Gastrocnemius medialis (tissue), 4 donors: Measurements from ENCODE around the gene ETFDH. TPM values are rescaled to one million over a fixed set of nuclear protein-coding genes. Genes with fewer than 3 reads are reported as not detected.

ENCODE experiments used
- ATAC-seq, 2 donors: fragments of 150-250 bp; one replicate each; pipeline ENCODE4 v1.9.1; 2016
- DNase-seq, 2 donors: peaks; one replicate each; pipeline ENCODE4 v3.0.0-alpha.2; 2019
- H3K27ac ChIP-seq, 4 donors: fragments of 200-600 bp; sonication (generic); 1 replicate in 1 of 4; 2 replicates in 3 of 4; pipeline ENCODE4 v1.5.1; 2016 to 2018; ENCODE audit warnings: mild to moderate bottlenecking in 2 of 4, moderate library complexity in 1 of 4
- H3K27me3 ChIP-seq, 3 donors: fragments of 200-600 bp; sonication (generic) in 2 of 3; 1 replicate in 1 of 3; 2 replicates in 2 of 3; pipeline versions ENCODE4 v1.5.1 to v1.6.0; 2016 to 2019; ENCODE audit warnings: mild to moderate bottlenecking in 1 of 3, moderate library complexity in 1 of 3
- H3K36me3 ChIP-seq, 2 donors: fragments of 200-600 bp; sonication (generic) in 1 of 2; one replicate each; pipeline ENCODE4 v1.5.1; 2017 to 2018
- H3K4me1 ChIP-seq, 2 donors: fragments of 200-600 bp; sonication (generic) in 1 of 2; one replicate each; pipeline ENCODE4 v1.5.1; 2016 to 2017; ENCODE audit warnings: mild to moderate bottlenecking in 2 of 2
- H3K4me3 ChIP-seq, 4 donors: fragments of 200-600 bp; sonication (generic) in 3 of 4; 1 replicate in 1 of 4; 2 replicates in 3 of 4; pipeline ENCODE4 v1.5.1; 2016 to 2019; ENCODE audit warnings: mild to moderate bottlenecking in 2 of 4
- H3K9me3 ChIP-seq, 3 donors: fragments of 200-600 bp; sonication (generic) in 2 of 3; 1 replicate in 1 of 3; 2 replicates in 2 of 3; pipeline ENCODE4 v1.5.1; 2016 to 2019
- CTCF ChIP-seq, 5 experiments: fragments of 450-650 bp in 3 of 5; fragments of 200-600 bp in 2 of 5; sonication (generic) in 2 of 5; IDR thresholded peaks in 4 of 5; conservative IDR thresholded peaks in 1 of 5; 1 replicate in 4 of 5; 2 replicates in 1 of 5; pipeline ENCODE4 v1.5.1; 2016 to 2019; ENCODE audit warnings: antibody characterized with exemption in 5 of 5, mild to moderate bottlenecking in 3 of 5, moderate library complexity in 3 of 5
- POLR2A ChIP-seq, 2 donors: fragments of 450-650 bp; IDR thresholded peaks; one replicate each; pipeline ENCODE4 v1.6.1; 2017; ENCODE audit warnings: antibody characterized with exemption in 2 of 2, mild to moderate bottlenecking in 2 of 2, moderate library complexity in 2 of 2
- in situ Hi-C, 4 donors: fragments of 200-750 bp; cut with MboI; loops; one replicate each; pipeline versions ENCODE4 v1.15.0 to v1.8.0; 2017; ENCODE audit warnings: low sequenced_read_pairs in 4 of 4
- intact Hi-C: fragments of 100-400 bp; cut with DNase I; formaldehyde crosslinking; loops from one replicate; pipeline ENCODE4 v1.15.1; 2023; ENCODE audit warnings: low total_unique reads
- total RNA-seq, 4 donors: library from RNA; depleted of rRNA; stranded (reverse); fragments of >200 nt; gene quantifications; one replicate each; pipeline versions ENCODE4 v1.1.0 to v1.2.3, GENCODE V29; 2016

The ETFDH gene
- total RNA-seq, 4 donors from 2014 or later, result 53.1 to 83.1 (median 62.0) TPM

GRCh38 chr4:158714937-158715336, 42.8 kb downstream of the ETFDH start:
- no peak for ATAC-seq
- H3K4me1 ChIP-seq, result peaks cover 2 to 5% of the 10 kb centered on the region in 2 donors
- in situ Hi-C loops (loop anchor here in 1 of 4 donors (25.0 kb wide), 2 partner anchors 472 to 722 kb away; no protein-coding TSS in a partner anchor), intact Hi-C loops (no loop called here)
- no peaks in the 10 kb centered on the region for H3K27me3 ChIP-seq
- no peak overlapping the region for H3K27ac ChIP-seq
- H3K36me3 ChIP-seq, result peaks cover 3 to 100% of the 10 kb centered on the region in 2 donors
- no peaks in the 10 kb centered on the region for H3K9me3 ChIP-seq
- H3K4me3 ChIP-seq, result no peak overlapping the region
- no peak for DNase-seq
- TF ChIP-seq CTCF (IDR thresholded peaks at IDR 0.05 in 4 of 5, conservative IDR thresholded peaks at IDR 0.05 in 1 of 5) (no peak), POLR2A (IDR thresholded peaks at IDR 0.05) (no peak)

- Histone ChIP-seq H3K27ac (no peak overlapping the region), H3K4me1 (peaks cover 8 to 9% of the 10 kb centered on the region in 2 donors), H3K4me3 (no peak overlapping the region), H3K36me3 (peaks cover 3 to 98% of the 10 kb centered on the region in 2 donors), H3K27me3 (no peaks in the 10 kb centered on the region), H3K9me3 (no peaks in the 10 kb centered on the region)
- DNase-seq, result no peak
- intact Hi-C loops (no loop called here), in situ Hi-C loops (loop anchor here in 1 of 4 donors (25.0 kb wide), 2 partner anchors 471 to 721 kb away; no protein-coding TSS in a partner anchor)
- TF ChIP-seq CTCF (IDR thresholded peaks at IDR 0.05 in 4 of 5, conservative IDR thresholded peaks at IDR 0.05 in 1 of 5) (no peak), POLR2A (IDR thresholded peaks at IDR 0.05) (no peak)
- ATAC-seq, result no peak
Measured at GRCh38 chr4:158715802-158716201, 43.7 kb downstream of the ETFDH start.

GRCh38 chr4:158721680-158722079, 49.6 kb downstream of the ETFDH start:
- TF ChIP-seq CTCF (IDR thresholded peaks at IDR 0.05 in 4 of 5, conservative IDR thresholded peaks at IDR 0.05 in 1 of 5) (no peak), POLR2A (IDR thresholded peaks at IDR 0.05) (no peak)
- H3K36me3 ChIP-seq, result peaks cover 0 to 44% of the 10 kb centered on the region in 2 donors
- H3K27ac ChIP-seq, result peak overlapping the region in 3 of 4 donors; percentile 91 to 96 (median 94)
- peaks cover 17 to 30% of the 10 kb centered on the region in 2 donors for H3K4me1 ChIP-seq
- in situ Hi-C loops, result loop anchor here in 3 of 4 donors (10.0 to 25.0 kb wide), 5 partner anchors 47 to 716 kb away; partner anchors contain the start of genes C4orf46 (in 1 of the 3), ETFDH (in 1 of the 3) and RAPGEF2 (in 1 of the 3)
- no peak for ATAC-seq
- H3K9me3 ChIP-seq, result no peaks in the 10 kb centered on the region
- no peak for DNase-seq
- intact Hi-C loops, result loop anchor here (2.0 to 5.0 kb wide), 3 partner anchors 49 to 726 kb away; partner anchors contain the start of genes ETFDH and RAPGEF2
- no peaks in the 10 kb centered on the region for H3K27me3 ChIP-seq
- peak overlapping the region in 3 of 4 donors; percentile 93 to 95 (median 94) for H3K4me3 ChIP-seq

- Histone ChIP-seq H3K4me1 (peaks cover 17 to 30% of the 10 kb centered on the region in 2 donors), H3K36me3 (peaks cover 0 to 37% of the 10 kb centered on the region in 2 donors), H3K27me3 (no peaks in the 10 kb centered on the region), H3K4me3 (peak overlapping the region; percentile 72 to 95 (median 94)), H3K9me3 (no peaks in the 10 kb centered on the region), H3K27ac (peak overlapping the region; percentile 90 to 96 (median 92))
- intact Hi-C loops, result loop anchor here (2.0 to 5.0 kb wide), 3 partner anchors 50 to 725 kb away; partner anchors contain the start of genes ETFDH and RAPGEF2
- in situ Hi-C loops, result loop anchor here in 3 of 4 donors (10.0 to 25.0 kb wide), 5 partner anchors 48 to 715 kb away; partner anchors contain the start of genes C4orf46 (in 1 of the 3), ETFDH (in 1 of the 3) and RAPGEF2 (in 1 of the 3)
- ATAC-seq (peak; percentile 38 to 65), DNase-seq (no peak)
- TF ChIP-seq CTCF (IDR thresholded peaks at IDR 0.05 in 4 of 5, conservative IDR thresholded peaks at IDR 0.05 in 1 of 5) (no peak), POLR2A (IDR thresholded peaks at IDR 0.05) (no peak)
Measured at GRCh38 chr4:158722291-158722916, 50.3 kb downstream of the ETFDH start.
